NCI-H2196 treated with DMSO at 0.1 percent for 48 hours (cell line): ENCODE results near the gene BNC2.

Source experiments
- DNase-seq: peaks from one replicate; lab custom pipeline; 2025; ENCODE audit not compliant: unreplicated experiment; lab: John Stamatoyannopoulos, UW

The BNC2 gene

DNA sequence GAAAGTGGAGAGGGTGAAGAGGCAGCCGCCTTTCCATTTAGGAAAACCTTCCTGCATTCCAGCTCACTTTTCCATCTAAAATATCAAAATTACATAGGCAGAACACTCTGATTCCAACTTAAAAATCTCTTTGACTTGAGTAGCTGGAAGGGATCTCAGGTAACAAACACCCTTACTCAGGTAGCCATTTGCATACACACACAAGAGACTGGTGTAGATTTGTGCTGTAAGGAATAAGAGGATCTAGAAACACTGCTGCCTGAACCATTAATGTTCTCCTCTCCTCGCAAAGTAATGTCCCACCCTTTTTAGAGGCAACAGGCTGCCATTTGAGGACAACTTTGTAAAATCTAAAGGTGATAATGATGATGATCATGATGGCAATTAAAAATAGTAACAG is 53.5 kb downstream of the BNC2 start:
- no peak for DNase-seq

DNA sequence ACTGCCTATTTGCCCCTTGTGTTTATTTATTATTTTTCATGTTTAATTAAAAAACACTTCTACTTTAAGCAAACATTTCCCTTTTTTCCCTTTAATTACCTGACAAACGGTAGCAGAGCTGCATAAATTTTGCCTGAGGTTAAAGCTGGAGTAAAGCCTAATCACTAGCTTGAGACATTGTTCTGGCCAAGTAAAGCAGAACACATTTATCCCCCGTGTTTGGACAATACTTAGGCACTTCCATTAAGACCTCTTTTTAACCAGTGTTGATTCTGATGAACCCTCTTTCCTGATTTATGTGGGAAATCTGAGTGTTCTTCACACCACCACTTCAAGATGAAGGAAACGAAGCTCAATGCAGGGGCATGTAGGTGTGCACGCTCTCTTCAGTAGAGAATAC is 54.5 kb downstream of the BNC2 start:
- no peak for DNase-seq

DNA sequence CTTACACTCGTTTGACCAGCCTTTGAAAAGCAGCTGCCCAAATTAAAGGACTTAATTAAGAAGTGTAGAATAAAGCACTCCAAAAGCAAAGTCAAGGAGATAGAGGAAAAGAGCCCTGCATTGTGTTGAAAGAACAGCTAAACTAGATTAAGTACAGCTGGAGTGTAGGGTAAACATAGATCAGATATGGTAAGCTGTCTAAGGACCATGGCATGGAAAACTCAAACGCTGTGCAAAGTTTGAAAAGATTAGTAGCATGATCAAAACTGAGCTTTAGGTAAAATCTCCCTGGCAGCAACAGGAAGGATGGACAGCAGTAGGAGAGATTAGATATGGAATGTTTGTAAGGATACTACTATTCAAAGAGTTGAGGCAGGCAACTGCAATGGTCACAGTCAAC is 55.4 kb downstream of the BNC2 start:
- no peak for DNase-seq

DNA sequence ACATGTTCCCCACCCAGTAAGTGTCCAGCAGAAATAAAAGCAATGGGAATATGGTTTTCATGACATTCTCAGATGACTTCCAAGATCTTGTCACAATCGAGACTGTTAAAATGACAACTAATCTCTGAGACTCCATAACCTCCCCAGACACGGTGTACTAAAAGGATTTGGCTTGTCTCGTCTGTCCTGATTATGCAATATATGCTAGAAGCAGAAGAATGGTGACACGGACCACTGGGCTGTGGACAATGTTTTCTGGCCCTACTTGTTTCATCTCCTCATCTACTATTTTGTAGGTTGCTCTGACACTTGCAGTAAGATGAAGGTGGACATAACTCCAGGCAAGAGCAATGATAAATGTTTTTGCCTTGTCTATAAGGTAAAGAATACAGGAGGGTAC is 56.6 kb downstream of the BNC2 start:
- DNase-seq, result no peak

DNA sequence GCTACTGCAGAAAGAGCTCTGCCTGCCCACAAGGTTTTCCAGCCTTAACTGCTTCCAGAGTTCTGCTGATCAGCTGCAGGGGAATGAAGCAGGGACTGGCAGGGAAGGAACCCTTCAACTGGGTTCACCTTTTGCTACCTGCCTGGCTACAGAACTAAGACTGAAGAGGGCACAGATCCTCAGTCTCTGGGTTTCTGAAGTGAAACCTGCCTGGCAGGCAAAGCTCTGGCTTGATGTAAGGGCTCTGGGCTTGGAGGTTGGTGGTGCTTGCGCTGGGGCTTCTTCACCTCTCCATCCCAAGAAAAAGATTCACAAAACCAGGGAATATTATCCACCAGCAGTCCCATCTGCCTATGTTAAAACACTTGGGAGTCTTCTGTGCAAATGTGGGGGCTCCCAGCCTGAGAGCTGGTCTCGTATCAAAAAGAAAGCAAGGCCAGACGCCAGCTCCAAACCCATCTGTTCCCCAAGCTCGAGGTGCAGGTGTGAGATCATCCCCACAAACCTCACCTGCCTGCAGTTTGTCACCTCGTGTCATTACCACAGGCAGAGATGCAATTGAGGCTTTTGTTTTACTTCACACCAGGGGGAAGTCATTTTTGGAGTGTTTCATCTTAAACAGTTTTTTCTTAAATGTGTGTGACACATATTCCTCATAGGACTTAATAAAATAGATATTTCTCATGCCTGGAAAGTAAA is 58.3 kb downstream of the BNC2 start:
- no peak for DNase-seq

DNA sequence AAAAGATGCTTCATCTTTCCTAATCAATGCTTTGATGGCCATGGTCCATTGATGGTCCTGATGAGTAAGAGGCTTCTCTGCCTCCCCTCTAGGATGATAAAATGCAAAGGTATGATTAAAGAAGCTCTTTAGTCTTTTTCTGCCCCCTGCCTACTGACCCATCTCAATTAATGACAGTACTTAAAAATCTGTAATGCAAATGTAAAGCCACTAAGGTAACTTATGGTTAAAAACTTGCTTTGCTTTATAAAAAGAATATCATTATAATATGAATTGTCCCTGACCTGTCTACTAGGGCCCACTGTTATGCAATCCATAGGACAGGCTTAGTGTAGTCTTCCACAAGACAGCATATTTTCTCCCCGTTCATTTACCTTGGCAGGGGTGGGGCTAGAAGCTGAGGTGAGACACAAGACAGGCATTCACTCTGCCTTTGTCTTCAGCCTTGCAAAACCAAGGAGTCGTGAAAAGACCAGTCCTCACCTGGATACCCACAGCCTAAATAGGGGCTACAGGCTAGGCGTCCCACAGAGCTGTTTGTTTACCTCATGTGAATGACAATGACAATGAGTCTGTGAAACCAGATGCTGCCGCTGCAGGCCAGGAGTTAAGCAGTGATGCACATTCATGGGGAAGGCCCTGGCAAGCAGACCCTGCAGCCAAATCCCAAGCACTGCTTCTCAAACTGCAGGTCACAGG is 60.4 kb downstream of the BNC2 start:
- DNase-seq, result no peak

DNA sequence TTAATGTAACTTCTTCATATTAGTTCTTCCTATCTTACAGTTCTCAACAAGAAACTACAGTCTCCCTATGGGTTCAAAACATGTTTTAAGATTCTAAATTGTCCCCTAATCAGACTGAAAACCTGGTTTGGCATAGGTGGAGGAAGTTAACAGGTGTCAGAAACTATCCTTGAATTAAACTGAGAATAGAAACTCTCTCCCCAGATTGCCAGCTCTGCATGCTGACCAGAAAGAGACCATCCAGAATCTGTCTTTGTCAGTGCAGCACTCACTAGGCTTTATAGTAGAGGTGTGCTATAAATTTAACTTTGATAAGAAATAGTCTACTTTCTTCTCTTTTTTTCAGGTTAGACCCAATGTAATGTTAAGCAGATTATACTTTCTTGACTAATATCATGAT is 63.8 kb downstream of the BNC2 start:
- no peak for DNase-seq

DNA sequence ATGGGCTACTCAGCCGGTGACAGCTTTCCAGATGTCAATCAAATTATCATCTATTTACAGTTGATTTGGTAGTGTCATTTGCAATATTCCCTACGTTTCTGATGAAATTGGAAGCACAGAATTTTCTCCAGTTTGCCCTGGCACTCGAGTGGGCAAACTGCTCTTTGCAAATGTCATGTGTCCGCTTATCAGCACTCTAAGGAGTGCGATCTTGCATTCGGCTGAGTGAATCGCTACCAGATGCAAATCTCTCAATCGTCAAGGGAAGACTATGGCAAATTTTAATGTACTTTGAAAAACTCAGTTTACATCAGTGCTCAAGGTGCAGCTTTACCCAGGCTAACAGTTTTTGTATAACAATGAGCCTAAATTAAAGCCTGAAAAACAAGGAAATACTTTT is 66.8 kb downstream of the BNC2 start:
- DNase-seq, result no peak

DNA sequence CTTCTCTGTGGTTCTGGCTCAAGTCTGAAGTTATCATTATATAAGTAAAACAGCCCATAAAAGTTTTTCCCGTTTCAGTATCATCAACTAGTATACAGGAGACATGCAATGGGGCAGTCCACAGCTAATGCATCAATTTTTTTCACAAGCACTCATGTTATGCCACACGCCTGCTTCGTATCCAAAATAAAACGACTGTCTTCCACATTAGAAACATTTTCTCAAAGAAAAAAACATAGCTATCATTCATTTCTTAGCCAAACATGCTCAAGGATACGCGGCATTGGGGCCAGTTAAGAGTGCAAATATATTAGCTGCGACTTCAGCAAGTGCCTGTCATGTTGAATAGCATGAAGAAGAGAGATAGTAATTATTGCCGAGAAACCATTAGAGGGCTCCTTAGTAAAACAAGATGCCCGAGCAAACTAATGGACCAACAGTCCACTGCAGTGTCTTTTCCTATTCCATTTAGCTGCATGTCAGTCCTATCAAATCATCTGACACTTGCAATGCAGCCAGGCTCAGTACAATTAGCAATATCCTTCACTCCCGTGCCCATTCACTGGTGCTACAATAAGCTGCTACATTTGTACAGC is 68.5 kb downstream of the BNC2 start:
- DNase-seq, result no peak

DNA sequence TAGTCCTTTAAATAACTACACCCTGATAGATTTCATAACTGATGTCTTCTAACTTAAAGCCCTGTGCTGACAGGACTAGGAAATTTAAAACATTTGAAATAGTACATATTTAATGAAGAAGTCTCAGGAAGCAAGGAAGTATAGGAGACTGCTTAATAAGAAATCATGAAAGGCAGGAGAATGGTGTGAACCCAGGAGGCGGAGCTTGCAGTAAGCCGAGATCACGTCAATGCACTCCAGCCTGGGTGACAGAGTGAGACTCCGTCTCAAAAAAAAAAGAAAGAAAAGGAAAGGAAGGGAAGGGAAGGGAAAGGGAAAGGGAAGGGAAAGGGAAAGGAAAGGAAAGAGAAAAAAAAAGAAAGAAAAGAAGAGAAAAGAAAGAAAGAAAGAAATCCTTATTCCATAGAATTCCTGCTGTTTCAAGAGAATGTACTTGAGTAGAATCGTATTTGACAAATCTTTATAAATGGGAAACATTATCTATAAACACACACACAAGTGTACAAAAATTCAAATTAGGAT is 74.1 kb downstream of the BNC2 start:
- no peak for DNase-seq

DNA sequence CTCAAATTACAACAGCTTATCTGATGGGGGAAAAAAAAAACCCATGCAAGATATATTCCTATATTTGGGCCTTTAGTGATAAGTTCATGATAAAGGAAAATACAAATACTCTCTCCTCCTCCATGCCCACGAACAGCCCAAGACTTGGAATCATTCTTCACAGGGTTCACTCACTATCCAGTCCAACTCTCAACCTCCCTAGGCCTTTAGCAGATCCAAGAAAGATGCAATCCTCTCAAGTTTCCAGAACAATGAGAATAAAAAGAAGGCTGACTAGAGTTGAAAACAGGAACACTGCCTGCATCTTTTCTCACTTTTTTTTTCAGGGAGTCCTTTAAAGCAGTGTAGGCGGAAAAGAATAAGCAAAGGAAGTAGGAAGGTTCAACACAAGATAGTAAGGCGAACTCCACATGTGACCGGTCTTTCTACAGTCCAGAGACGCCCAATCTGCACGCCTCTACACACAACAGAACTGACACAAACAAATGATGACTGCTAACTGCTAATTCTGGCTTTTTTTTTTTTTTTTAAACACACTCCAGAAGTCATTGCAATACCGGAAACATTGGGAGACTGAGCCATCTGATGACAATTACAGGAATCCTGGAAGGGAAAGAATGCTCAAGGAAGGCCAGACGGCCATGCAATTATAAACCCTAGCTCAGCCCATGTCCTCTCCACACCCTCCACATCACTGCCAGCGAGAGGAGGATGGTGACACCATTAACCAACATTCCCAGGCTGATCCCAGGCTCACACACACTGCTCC is 75.4 kb downstream of the BNC2 start:
- no peak for DNase-seq

DNA sequence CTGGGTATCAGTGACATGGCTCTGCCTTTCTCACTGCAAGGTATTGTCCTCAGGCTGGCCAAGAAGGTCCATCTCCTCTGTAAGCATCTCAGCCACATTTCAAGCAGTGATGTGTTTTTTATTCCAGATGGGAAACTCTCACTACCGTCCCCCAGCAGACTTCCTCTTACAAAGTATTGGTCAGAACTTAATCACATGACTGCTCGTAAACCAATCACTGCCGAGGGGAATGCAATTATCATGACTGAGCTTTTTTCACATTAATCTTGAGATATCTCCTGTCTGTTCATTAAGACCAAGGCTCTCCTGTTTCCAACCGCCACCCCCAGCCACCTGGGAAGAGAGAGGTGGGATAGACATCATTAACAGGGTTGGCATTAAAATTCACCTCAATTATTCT is 76.4 kb downstream of the BNC2 start:
- no peak for DNase-seq

DNA sequence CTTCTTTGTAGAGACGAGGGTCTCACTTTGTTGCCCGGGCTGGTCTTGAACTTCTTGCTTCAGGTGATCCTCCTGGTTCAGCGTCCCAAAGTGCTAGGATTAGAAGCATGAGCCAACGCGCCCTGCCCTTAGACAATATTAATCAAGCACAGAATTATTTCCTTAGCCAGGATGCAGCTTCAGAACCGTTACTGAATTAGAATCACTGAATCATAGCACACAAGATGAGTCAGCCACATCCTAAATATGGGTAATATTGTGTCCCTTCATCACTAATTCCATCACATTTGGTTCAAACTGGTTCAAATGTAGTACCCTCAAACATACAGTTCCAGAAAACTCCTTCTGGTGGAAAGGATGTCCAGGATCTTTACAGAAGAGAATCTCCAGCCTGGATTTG is 82.7 kb downstream of the BNC2 start:
- DNase-seq, result no peak

DNA sequence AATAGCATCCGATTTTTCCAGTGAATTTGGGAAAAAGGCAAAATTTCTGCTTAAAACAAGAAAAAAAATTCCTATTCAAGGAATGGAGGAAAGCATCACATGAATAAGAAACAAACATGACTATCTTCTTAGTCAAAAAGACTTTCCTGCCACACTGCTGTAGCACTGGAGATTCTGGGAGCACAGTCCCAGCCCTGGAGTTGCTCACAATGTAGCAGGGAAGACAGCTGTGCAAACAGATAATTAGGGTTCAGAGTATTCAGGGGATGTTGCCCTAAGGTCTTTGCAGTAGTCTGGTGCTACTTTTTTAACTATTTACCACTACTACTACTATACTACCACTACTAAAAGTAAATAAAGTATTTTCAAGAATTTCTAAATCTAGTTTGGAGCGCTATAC is 86.5 kb downstream of the BNC2 start:
- no peak for DNase-seq

DNA sequence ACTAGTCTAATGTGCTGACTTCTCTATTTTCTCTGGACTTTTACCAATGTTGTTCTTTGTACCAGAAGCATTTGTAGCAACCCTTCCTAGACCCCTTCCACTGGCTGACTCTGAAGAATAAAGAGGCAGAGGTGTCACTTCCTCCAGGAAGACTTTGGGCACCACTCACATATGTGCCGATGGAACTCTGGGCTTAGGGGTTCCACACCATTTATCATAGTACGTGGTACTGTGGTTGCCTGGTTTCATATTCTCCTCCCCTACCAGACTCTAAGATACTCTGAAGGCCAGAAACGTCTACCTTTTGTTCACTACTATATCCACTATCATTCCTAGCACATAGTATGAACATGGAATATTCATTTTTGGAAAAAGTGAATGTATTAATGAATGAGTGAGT is 88.0 kb downstream of the BNC2 start:
- DNase-seq, result no peak

DNA sequence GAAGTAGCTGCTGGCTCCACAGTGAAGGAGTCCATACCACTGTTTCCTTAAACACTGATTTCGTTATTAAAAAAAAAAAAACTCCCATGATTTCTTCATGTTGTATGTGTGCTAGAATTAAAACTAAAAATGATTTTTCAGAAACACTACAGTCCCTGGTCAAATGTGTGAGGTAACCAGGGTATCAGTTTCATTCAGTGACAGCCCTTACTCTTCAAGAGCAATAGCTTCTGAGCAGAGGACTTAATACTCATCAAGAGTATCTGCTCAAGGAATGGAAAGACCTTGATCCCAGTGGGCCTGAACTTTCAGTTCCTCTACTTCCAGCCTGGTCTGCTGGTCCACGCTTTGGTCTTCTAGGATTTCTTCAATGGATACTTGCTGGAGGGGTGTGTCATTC is 95.1 kb downstream of the BNC2 start:
- DNase-seq, result no peak

DNA sequence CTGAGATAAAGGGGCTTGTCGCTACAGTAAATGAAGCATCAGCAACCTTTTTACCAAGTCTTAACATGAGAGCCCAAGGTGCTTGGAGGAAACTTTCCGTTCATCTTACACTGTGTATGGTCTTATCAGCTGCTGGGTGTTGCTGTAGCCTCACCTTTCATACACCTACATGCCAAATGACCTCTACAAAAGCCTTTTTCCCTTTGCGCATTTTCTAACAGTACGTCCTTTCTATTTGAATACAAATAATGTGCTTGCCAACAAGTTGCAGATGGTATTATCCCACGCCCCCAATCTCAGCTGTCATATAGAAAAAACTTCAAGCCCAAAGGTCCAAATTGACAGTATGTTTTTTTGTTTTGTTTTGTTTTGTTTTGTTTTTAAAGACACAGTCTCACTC is 96.9 kb downstream of the BNC2 start:
- no peak for DNase-seq

DNA sequence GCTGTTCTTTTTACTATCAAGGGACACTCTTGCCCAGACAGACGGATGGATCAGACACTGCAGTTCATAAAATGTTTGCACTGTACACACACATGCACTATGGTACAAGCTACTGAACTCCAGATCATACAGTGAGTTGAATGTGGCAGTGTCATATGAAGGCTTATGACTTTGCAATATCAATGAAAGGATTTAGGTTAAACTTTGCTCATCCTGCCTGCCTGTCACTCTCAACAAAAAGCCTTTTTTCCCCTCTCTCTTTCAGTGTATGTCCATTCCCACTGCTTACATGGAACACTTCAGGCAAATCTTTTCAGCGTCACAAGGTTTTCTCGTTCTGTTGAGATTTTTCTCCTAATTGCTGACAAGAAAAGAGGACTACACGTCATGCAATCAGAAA is 97.4 kb downstream of the BNC2 start:
- no peak for DNase-seq

DNA sequence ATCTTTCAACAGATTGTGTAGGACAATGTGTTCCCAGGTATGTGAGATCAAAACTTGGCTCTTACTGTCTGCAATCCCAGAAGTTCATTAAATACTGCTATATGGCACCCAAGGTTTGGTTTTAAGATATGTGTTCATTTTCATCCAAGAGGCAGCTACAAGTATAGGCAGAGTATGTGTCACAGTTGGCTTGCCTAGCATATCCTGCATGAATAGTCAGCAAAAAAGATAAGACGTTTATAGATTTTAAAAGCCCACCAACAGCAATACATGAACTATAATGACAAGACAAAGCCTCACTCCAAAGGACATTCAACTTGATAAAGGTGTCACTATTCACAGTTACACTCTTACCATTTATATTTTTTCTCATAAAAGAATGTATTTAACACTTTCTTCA is 99.1 kb downstream of the BNC2 start:
- DNase-seq, result no peak

DNA sequence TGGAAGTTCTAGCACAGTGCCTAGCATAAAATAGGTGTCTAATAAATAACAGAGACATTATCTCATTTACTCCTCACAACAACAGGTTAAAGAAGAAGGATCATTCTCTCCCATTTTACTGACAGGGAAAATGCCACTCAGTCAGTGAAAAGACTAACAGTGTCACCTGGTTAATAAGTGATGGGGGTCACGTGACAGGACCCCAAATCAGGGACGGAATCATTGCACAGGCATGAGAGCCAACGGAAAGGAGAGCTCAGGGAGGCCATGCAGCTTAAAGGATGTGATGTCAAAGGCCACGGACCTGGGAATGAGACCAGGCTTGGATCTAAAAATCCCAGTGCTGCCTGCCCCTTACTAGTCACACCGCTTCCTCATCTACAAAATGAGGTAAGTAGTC is 101.2 kb downstream of the BNC2 start:
- no peak for DNase-seq

DNA sequence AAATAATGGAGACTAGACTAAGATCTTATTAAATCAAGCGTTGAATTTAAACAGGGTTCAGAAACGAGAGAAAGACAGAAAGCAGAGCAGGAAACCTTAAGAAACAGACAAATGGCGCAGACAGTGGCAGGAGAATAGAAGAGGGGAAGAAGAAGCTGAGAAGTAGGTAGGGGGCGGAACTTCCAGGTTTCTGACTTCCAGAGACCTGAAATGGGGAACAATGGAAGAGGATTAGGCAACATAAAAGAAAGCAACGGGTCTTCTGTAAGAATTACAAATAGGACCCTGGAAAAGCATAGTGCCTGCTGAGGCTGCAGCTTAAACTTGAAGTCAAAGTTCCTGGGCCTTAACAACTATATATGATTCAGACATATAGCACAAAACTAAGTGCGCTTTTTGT is 101.7 kb downstream of the BNC2 start:
- DNase-seq, result no peak

DNA sequence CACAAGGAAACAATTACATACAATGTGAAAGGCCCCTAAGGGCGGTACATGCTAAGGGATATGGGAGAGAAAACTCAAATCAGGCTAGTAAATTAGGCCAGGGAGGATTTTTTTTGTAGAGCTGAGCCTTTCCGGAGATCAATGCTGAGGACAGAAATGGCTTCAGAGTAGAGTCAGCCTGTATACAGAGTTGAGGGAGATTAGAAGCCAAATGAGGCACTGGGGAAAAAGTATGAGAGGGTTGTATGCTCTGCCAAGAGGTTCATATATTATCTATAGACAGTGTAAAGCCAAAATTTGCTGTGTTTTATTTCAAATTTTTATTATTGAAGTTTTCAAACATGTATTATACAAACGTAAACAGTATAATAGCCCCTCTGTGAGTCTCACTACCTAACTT is 103.1 kb downstream of the BNC2 start:
- no peak for DNase-seq
